Measurements from ENCODE around the gene BCL11A. TPM values are rescaled to one million over a fixed set of nuclear protein-coding genes. Genes with fewer than 3 reads are reported as not detected.

BCL11A gene
- total and polyA plus RNA-seq, 2 donors from 2014 or later: 1.4 to 8.7 TPM

DNA sequence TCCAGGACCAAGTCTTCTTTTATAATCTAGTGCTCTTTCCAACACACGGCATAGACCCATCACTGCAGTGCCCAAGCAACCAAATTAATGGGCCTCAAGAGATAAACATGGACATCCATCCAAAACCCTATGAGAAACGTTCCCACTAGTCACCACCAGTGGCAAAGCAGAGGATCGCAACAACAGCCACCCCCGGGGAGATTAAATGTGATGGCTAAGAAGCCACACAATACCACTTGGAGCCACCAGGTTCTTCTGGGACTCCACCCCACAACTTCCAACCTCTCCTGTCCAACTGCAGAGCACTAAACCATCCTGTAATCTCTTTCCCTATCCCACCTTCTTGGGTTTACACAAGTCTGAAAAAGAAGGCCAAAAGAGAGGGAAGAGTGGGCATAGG lies 123.8 kb downstream of the BCL11A start:
- Histone ChIP-seq H3K4me3 (ENCODE audit: low read length in 3 of 3) (no peak overlapping the region), H3K9ac (ENCODE audit: low read length in 3 of 3) (no peak overlapping the region), H3K36me3 (ENCODE audit: control insufficient read depth in 2 of 3, insufficient read depth in 3 of 3, low read length in 3 of 3) (no peaks in the 10 kb centered on the region), H3K27me3 (ENCODE audit: control insufficient read depth, insufficient read depth, low read length) (no peaks in the 10 kb centered on the region), H3K27ac (ENCODE audit: low read depth in 2 of 2, low read length in 2 of 2) (no peak overlapping the region), H3K9me3 (ENCODE audit: control insufficient read depth in 2 of 3, insufficient read depth in 1 of 3, low read length in 3 of 3) (no peaks in the 10 kb centered on the region), H3K4me1 (ENCODE audit: control insufficient read depth in 2 of 3, insufficient read depth in 2 of 3, low read depth in 1 of 3, low read length in 3 of 3) (no peaks in the 10 kb centered on the region)
- DNase-seq: no peak
- intact Hi-C loops (cut with DNase I): no loop called here
- no peak for FAIRE-seq
- TF ChIP-seq, protein P1, sequence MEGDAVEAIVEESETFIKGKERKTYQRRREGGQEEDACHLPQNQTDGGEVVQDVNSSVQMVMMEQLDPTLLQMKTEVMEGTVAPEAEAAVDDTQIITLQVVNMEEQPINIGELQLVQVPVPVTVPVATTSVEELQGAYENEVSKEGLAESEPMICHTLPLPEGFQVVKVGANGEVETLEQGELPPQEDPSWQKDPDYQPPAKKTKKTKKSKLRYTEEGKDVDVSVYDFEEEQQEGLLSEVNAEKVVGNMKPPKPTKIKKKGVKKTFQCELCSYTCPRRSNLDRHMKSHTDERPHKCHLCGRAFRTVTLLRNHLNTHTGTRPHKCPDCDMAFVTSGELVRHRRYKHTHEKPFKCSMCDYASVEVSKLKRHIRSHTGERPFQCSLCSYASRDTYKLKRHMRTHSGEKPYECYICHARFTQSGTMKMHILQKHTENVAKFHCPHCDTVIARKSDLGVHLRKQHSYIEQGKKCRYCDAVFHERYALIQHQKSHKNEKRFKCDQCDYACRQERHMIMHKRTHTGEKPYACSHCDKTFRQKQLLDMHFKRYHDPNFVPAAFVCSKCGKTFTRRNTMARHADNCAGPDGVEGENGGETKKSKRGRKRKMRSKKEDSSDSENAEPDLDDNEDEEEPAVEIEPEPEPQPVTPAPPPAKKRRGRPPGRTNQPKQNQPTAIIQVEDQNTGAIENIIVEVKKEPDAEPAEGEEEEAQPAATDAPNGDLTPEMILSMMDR (IDR thresholded peaks at IDR 0.05; ENCODE audit: borderline replicate concordance, extremely low read depth, insufficient read depth): no peak

DNA sequence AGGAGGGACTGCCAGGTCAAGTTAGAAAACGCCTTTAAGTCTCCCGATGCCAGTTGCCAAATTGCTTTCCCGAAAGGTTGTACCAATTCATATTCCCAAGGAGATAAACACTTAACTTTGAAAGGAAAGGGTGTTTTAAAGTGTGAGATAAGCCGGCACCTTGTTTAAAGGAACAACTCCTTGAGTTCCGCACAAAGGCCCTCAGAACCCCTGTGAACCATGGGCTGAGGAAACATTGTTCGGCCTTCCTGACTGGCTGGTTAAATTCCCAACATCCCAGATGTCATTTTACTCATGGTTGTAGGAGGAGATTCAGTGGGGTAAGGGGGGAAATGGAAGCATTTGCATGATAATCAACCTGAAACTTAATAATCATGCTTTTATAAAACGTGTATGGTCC lies 126.6 kb downstream of the BCL11A start:
- intact Hi-C loops (cut with DNase I): no loop called here
- Histone ChIP-seq H3K27me3 (ENCODE audit: control insufficient read depth, insufficient read depth, low read length) (no peaks in the 10 kb centered on the region), H3K27ac (ENCODE audit: low read depth in 2 of 2, low read length in 2 of 2) (no peak overlapping the region), H3K9ac (ENCODE audit: low read length in 3 of 3) (no peak overlapping the region), H3K4me3 (ENCODE audit: low read length in 3 of 3) (no peak overlapping the region), H3K36me3 (ENCODE audit: control insufficient read depth in 2 of 3, insufficient read depth in 3 of 3, low read length in 3 of 3) (no peaks in the 10 kb centered on the region), H3K9me3 (ENCODE audit: control insufficient read depth in 2 of 3, insufficient read depth in 1 of 3, low read length in 3 of 3) (no peaks in the 10 kb centered on the region), H3K4me1 (ENCODE audit: control insufficient read depth in 2 of 3, insufficient read depth in 2 of 3, low read depth in 1 of 3, low read length in 3 of 3) (no peaks in the 10 kb centered on the region)
- DNase-seq (no peak), FAIRE-seq (no peak)
- TF ChIP-seq, protein P1 (IDR thresholded peaks at IDR 0.05; ENCODE audit: borderline replicate concordance, extremely low read depth, insufficient read depth): no peak

DNA sequence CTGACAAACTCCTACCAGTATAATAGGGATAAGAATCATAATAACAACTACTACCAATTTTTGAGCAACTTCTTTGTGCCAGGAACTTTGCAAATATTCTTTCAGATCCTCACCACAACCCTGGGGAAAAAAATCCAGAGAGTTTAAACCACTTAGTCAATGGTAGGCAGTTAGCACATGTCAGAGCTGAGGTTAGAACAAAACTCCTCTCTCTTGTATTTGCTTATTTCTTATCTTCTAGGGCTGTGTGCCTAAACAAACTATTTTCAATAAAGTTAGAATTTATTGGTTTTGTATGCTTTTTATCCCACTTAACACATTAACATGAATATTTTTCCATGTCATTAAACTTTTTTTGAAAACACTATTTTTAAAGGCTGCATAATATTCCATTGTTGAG lies 127.1 kb downstream of the BCL11A start:
- Histone ChIP-seq H3K27ac (ENCODE audit: low read depth in 2 of 2, low read length in 2 of 2) (no peak overlapping the region), H3K9ac (ENCODE audit: low read length in 3 of 3) (no peak overlapping the region), H3K9me3 (ENCODE audit: control insufficient read depth in 2 of 3, insufficient read depth in 1 of 3, low read length in 3 of 3) (no peaks in the 10 kb centered on the region), H3K27me3 (ENCODE audit: control insufficient read depth, insufficient read depth, low read length) (no peaks in the 10 kb centered on the region), H3K4me3 (ENCODE audit: low read length in 3 of 3) (no peak overlapping the region), H3K36me3 (ENCODE audit: control insufficient read depth in 2 of 3, insufficient read depth in 3 of 3, low read length in 3 of 3) (no peaks in the 10 kb centered on the region), H3K4me1 (ENCODE audit: control insufficient read depth in 2 of 3, insufficient read depth in 2 of 3, low read depth in 1 of 3, low read length in 3 of 3) (no peaks in the 10 kb centered on the region)
- DNase-seq (no peak), FAIRE-seq (no peak)
- TF ChIP-seq, protein P1 (IDR thresholded peaks at IDR 0.05; ENCODE audit: borderline replicate concordance, extremely low read depth, insufficient read depth): no peak
- intact Hi-C loops (cut with DNase I): no loop called here

DNA sequence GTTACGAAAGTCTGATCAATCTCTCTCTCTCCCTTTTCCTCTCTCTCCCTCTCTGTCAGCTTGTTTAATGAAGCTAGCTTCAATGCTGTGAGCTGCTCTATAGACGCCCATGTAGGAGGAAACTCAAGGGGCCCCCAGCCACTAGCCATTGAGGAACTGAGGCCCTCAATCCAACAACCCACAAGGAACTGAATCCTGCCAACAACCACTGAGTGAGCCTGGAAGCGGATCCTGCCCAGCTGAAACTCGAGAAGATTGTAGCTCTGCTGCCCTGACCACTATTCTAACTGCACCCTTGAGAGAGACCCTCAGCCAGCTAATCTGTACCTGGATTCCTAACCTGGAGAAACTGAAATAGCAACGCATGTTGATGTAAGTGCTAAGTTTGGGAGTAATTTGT lies 129.2 kb downstream of the BCL11A start:
- FAIRE-seq: no peak
- no peaks in the 10 kb centered on the region for H3K27me3 ChIP-seq (ENCODE audit: control insufficient read depth, insufficient read depth, low read length)
- H3K9ac ChIP-seq (ENCODE audit: low read length in 3 of 3): no peak overlapping the region
- no peaks in the 10 kb centered on the region for H3K4me1 ChIP-seq (ENCODE audit: control insufficient read depth in 2 of 3, insufficient read depth in 2 of 3, low read depth in 1 of 3, low read length in 3 of 3)
- H3K9me3 ChIP-seq (ENCODE audit: control insufficient read depth in 2 of 3, insufficient read depth in 1 of 3, low read length in 3 of 3): no peaks in the 10 kb centered on the region
- intact Hi-C loops (cut with DNase I): no loop called here
- H3K36me3 ChIP-seq (ENCODE audit: control insufficient read depth in 2 of 3, insufficient read depth in 3 of 3, low read length in 3 of 3): no peaks in the 10 kb centered on the region
- TF ChIP-seq, protein P1 (IDR thresholded peaks at IDR 0.05; ENCODE audit: borderline replicate concordance, extremely low read depth, insufficient read depth): no peak
- H3K4me3 ChIP-seq (ENCODE audit: low read length in 3 of 3): no peak overlapping the region
- H3K27ac ChIP-seq (ENCODE audit: low read depth in 2 of 2, low read length in 2 of 2): no peak overlapping the region
- no peak for DNase-seq

Measured in kidney (tissue), 14 donors.